Activated CD8-positive, alpha-beta memory T cell treated with anti-CD3 and anti-CD28 coated beads, Interleukin-2, amount 50 U/mL, for 24 hours (primary cell): ENCODE measurements around the gene MACROD2.

Experiments used
- DNase-seq: peaks from one replicate; pipeline ENCODE4 v3.0.0-alpha.2; 2020; ENCODE audit errors: extremely low read depth

MACROD2 gene

DNA sequence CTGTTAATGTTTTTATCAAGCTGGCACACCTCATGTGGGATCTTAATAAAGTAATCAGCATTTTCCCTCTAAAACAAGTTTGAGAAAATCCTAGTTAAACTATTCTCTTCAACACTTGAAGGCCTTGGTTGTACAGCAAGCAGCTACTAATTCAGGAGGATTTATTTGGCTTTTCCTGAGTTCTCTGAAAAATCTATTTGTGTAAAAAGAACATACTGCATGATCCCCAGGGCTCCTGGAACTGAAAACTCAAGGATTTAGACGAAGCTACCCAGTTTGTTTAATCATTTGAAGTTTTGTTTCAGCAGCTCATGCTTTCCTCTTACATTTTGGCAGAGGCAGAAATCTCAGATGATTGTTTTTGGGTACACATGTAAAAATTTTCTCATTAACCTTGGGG is 651.7 kb downstream of the MACROD2 start:
- DNase-seq, result no peak

DNA sequence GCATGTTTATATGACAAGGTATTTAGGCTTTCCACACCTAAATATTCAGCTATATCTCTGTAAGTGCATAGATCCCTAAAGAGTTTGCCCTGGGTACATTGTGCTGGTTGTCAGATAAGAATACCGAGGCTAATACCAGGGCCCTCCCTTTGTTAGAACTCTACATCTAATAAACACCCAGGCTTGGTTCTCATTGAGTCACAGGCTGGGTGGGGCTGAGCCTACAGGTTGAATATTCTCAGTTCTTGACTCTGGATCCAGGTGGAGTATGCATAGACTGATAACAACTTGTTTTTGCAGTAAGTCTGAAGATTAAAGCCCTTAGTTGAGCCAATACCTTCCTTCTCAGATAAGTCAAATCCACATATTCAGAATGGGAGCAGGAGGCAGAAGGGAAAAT is 654.3 kb downstream of the MACROD2 start:
- no peak for DNase-seq

DNA sequence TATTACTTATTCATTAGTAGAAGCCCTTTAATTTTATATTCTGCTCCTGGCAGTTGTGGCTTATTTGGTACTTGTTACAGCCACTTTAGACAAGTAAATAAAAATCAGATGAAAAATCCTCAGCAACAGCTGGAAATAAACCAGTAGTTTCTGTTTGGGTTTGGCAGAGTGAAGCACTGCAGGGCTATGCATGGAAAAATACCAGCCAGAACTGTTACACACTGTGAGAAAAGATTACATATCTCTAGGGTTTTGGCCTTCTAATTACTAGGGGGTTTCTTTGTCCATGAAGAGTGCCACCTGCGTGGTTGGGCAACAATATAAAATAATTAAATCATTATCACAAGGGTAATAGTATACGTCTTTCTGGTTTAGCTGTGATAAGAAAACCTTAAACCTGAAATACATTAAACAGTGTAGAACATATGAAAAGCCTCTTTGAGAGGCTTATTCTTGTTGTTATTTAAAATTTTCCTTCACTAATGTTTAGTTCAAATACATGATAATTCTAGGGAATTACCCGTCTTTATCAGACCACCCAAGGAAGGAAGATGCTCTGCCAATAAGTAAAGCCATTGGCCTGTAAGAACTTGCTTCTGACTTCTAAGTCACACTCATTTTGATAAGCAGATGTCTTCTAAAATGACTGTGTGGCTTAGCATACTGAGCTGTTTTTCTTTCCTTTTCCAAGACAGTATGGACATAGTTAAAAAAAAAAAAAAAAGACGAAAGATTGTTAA is 662.1 kb downstream of the MACROD2 start:
- DNase-seq, result no peak

DNA sequence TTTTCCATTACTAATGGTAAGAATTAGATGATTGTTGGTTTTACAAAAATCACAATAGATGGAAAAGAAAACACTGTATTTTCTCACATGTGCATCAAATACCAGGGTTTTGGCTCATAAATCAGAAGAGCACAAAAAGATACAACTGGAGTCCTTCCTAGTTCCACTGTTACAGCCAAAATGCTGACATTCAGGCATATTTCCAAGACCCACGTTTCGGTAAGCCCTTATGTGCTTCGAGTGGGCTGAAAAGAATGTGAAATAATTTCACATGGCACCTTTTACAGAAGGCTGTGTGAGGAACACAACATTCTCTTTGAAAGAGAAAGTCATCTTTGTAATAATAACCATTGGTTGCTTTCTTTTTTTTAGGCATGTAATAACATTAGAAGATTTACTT is 668.8 kb downstream of the MACROD2 start:
- DNase-seq, result no peak

DNA sequence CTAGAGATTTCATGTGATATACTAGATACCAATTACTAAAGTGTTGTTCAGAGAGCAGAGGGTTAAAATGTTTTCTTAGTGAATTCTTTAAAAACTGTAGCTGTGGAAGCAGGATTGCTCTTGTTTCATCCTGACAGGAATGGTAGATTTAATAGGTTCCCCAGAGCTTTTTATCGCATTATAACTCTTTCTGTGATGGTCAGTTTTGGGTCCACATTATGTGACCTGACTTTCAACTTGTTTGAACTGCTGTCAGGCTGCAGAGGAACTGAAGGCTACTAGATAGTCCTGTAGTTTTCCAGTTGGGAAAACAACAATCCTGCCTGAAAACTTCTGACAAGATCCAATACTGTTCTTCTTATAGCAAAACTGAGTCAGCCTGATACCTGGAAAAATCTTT is 671.4 kb downstream of the MACROD2 start:
- DNase-seq, result no peak

DNA sequence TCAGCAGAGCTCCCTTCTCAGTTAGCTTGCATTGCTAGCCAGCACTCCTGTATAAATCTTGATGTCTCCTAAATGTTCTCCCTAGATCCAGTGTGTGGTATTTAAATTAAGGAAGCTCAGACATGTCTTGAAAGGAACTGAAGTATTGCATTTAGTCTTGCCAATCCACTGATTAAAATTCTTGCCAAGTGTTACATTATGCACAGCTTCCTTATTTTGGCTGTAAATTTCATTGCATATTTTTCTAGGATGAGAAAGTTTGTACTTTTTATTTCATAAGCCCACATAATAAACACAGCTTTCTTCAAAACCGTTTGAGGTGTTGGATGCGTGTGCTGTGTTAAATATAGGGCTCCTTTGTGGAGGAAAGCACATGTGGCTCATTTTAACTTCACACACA is 671.9 kb downstream of the MACROD2 start:
- DNase-seq, result no peak

DNA sequence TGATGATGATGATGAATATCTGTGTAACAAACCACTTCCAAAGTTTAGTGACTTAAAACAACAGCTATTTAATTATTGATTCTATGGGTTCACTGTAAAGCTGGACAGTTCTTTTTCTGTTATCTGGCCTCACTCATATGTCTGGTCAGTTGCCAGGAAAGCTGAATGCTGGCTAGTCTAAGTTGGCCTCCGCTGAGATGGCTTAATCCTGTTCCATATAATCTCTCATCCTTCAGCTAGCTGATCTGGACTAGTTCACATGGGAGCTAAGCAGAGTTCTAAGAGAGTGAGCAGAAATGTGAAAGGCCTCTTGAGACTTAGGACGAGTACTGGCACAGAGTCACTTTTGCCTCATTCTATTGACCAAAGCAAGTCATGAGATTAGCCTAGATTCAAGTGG is 676.8 kb downstream of the MACROD2 start:
- DNase-seq, result no peak

DNA sequence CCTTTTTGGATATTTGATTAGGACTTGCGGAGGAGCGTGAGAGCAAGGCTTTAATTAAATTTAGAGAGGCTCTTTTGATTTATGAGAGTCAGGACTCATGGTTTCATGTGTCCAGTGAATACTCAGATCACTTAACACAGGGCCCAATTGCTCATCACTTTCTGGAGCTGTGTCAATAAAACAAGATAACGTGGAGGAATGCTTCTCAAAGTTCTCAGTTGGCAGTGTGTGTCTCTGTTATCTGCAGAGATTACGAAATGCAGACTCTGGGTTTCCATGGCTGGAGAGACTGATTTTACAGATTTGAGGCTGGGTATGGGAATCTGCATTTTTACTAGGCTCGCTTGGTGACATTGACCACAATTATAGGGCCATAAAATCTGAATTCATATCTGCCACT is 677.8 kb downstream of the MACROD2 start:
- DNase-seq, result no peak

DNA sequence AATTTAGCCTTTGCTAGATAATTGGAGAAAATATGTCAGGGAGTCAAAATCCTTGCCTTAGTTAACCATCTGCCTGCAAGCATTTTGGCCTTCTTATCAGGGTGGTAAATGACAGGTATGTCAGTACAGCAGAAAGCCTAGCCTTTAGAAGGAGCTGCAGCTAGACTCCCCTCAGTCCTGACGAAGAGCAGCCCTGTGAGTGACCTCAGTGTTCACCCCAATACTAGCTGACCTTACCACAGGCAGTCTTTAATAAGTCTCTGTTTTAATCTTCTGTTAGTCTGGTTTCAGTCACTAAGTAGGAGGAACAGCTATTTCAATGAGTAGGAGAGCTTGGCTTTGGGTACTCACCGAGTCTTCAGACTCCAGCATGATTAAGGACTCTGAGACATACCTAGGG is 682.1 kb downstream of the MACROD2 start:
- DNase-seq, result no peak

DNA sequence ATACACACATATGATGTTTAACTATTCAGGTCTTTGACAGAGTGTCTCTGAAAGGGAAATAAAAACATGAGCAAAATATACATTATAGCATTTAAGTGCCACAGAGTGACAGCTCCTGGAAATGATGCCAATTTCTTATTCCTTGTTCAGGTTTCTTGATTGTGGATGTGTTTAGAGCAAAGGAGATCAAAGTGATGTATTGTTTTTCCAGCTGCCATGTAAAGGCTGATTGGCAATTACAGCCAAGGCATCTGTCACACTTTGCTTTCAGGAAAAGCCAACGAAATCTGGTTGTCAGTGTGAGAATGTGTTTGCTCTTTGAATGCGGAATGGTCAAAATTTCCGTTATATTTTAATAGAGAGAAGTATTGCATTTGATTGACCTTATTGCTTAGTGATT is 689.9 kb downstream of the MACROD2 start:
- DNase-seq, result no peak

DNA sequence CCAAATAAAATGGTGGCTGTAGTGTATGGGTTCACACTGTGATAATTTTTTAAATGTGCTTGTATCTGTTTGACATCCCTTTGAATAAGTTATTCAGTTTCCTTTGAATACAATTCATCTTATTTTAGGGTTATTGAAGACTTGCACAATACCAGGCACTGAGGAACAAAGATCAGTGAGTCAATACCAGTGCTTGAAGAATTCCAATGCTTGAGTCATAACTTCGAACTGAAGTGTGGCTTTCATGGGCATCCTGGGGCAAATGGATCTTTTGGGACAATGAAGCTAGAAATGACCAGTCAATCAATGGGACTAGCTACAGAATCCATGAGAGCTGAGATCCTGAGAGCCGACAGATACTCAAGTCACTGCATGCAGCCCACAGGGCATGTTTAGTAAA is 692.0 kb downstream of the MACROD2 start:
- no peak for DNase-seq

DNA sequence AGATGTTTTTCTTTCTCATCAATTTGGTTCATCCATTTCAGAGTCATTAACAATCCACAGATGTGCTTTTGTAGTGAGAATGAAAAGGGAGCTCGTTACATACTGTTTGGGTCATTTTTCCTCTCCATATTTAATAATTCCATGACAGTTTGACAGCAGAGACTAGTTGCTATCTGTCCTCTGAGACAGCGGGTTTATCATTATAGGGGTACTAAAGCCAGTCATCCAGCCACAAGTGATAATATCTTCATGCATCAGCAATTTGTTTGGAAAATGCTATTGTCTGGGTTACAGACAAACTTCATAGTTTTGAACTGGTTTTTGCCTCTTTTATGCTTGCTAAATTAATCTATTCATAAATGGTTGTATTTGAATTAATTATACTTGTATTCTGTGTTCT is 692.7 kb downstream of the MACROD2 start:
- DNase-seq, result no peak

DNA sequence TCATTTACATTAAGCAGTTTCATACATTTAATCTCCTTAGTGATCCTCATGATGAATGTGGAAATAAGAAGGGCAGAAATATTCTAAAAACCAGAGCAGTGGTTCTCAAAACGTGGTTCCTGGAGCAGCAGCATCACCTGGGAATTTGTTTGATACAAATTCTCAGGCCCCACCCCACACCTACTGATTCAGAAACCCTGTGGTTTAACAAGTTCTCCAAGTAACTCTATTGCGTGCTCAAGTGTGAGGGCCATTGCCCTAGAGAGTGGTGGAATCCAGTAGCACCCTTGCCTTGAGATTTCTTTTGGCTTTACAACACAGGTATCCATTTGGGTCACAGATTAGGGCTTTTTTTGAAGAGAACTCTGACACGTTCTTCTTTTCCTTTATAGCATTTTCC is 696.7 kb downstream of the MACROD2 start:
- no peak for DNase-seq

DNA sequence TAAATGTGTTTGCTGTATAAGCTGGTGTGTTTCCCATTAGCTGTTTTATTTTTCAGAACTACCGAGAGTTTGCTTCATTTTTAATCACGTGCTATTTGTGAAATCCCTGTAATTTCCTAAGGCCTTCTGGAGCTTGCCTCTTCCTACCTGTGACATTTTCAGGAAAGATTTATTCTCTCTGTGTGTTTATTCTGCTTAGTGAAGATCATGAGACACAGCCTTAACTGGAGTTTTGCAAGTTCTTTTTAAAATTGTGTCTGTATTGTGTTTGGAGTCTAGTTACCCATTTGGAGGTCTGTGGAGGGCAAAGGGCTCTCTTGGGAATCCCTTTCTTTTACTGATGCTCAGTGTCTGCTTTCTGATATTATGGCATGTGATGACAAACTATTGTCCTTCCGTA is 701.2 kb downstream of the MACROD2 start:
- no peak for DNase-seq

DNA sequence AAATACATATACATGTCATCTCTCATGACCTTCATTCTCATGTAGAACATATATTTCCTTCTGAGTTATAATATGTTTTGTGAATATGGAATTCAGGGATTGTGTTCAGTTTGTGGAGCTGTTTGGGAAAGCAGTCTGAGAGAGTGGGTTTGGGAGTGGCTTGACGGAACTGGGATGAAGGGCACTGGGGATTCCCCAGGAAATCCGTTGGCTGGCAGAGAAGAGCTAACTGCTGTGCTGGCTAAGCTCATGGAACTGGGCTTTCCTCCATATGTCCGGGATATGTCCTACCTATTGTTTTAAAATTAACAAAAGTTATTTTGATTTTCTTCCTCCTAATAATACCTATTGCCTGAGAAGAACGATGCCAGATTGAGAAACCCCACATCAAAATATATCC is 701.6 kb downstream of the MACROD2 start:
- no peak for DNase-seq

DNA sequence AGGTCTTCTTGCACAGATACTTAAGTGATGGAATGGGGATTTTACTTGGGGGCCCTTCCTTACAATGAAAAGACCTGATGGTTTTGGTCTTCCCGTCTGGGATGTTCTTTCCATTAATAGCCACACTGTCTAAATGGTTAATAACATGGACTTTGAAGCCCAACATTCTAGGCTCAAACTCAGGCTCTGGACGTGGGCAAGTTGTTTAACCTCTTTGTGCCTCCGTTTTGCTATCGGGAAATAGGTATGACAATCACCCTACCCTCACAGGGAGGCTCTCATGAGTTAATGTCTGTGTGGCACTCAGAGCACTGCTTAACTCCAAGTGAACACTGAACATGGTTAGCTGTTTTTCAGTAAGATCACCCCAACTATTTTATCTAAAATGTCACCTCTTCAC is 702.8 kb downstream of the MACROD2 start:
- no peak for DNase-seq

DNA sequence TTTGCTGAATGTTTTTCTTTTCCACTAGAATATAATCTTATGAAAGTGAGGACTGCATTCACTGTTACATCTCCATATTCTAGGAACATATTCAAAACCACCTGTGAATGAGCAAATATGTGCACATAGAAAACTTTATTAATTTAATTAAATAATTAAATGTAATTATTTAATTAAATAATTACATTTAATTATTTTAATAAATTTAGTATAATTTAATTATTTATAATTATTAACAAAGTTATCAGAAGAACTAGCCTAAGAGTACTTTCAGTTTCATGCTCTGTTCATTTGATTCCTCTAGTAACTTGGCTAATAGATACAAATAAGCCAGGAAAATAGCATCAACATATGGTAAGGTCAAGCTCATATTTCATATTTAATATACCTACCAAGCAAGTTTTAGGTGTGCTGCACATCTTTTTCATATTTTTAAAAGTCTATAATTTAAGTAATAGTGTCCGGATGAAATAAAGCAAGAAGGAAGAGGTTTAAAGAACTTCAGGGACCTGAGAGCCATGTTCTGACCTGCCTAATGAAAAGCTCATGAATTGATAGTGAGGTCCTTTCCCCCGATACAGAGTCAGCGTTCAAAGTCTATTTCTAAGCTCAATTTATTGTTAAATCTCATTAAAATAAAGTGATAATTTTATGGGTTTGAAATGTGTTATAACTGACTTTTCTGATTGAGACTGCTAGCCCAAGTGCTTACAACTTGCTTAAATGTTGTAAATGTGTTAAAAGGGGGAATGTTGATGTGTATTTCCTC is 703.5 kb downstream of the MACROD2 start:
- no peak for DNase-seq

DNA sequence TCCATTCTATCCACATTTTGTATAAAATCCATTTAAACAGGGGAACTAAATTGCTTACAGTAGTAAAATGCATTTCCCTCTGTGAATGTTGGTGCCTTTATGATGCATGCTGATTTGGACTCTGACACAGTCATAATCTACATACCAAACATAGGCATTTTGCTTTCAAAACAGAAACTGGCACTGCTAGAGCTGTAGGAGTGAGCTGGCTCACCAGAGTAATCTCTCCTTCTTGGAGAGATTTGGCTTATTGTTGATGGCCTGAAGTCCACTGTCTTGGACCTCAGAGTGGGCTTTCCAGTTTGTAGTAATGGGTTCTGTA is 705.3 kb downstream of the MACROD2 start:
- no peak for DNase-seq

DNA sequence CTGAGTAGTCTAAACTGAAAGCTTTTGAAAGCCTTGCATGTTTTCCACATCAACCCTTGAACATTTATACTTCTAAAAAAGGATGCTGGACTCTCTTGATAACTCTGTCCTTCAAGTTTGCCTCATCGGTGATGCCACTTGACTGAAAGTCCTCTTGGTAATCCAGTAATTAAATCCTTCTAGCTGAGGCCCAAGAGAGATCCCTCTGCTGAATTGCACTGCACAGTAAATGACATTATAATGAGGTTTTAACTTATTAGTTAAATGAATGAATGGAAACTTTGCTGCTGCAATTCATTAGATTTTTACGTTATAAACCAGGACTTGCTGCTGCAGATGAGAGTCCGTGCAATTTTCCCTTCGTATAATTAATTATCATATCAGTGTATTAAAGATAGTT is 706.0 kb downstream of the MACROD2 start:
- no peak for DNase-seq

DNA sequence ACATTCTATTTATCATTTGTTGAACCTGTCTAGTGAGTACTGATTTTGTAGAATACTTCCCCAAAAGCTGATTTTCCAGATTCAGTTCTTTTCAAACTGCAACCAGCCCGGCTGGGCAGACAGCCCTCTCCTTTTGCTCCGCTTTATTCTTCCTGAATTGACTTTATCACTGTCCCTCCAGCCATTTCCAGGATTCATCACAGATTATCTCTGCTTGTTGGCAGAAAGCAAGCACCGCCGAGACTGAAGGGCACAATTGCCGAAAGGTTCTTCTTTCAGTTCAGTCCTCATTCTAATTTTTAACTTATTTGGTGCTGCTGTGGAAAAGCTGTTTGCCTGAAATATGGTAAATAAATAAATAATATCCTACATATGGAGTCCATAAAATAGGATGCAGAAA is 711.2 kb downstream of the MACROD2 start:
- no peak for DNase-seq

DNA sequence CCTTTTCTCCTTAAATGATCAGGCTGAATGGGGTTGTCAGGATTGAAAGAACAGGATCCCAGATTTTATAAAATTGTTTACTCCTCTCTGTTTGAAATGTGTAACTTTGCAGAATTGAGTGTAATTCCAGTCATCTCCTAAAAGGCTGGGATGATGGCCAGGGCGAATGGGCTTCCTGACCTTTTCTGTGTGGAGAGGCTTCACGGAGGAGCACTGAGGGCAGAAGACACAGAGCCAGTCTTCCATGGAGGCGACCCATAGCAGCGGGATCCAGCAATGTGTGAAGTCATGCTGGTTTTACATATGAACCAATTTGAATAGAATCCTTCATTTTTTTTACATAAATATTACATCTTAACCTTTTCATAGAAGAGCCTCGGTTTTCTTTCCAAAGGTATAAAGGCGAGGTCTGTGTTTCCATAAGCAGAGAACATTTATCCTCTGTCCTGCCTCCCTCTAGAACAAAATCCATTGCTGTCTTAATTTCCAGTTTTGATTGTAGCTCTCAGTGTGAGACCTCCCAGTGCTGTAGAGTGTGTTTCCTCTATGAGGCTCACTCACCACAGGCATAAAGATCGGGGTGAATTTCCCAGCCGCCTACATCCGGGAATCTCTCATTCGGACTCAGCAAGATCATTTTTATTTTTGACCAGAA is 711.8 kb downstream of the MACROD2 start:
- no peak for DNase-seq

DNA sequence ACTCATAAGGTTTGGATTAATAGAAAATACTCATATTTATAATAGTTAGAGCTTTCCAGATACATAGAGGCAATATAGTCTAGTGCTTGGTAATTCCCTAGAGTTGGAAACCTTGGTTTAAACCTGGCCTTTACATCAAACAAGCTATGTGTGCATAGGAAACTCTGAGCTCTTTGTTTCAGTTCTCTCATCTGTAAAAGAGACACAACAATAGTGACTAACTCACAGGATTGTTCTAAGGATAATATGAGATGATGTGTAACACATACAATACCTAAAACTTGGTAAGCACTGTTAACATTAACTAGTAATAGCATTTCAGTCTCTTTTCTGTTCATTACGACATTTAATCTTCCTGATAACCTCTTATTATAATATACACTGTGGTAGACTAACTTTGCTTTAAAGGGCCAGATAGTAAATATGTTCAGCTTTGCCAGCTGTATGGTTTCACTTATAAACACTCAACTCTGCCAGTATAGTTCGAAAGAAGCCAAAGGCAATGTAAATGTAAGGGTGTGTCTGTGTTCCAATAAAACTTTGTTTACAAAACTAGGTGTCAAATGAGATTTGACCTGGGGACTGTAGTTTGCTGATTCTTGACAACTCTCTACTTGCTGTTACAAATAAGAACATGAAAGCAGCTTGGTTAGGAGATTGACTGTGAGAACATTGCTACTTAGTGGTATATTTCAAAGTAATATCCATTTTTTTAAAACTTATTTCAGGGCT is 712.7 kb downstream of the MACROD2 start:
- DNase-seq, result no peak

DNA sequence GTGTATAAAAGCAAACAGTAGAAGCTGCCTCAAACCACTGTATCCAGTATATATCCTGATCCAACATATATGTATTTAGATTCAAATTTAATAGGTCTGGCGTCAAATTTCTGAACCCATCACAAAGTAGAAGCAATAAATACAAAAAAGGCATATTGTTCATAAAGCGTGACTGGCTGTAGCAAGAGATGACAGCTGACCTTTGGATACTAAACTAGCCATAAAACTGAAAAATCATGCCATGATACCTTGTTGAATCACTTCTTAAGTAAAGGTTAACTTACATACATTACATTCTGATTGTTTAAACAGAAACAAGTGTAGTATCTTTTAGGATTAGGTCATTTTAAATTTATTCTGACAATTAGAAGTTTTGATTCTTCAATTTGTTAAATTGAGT is 714.1 kb downstream of the MACROD2 start:
- DNase-seq, result no peak
